T-helper 17 cell (primary cell): Measurements from ENCODE around the gene SPATA31D3. TPM values are rescaled to one million over a fixed set of nuclear protein-coding genes. Genes with fewer than 3 reads are reported as not detected.
"Not testable (repeated sequence)": the region's sequence is repeated elsewhere in the genome, so short reads cannot be mapped to it uniquely, and the experiment has no call there.

ENCODE experiments used
- ATAC-seq: fragments of 150-1000 bp; cut with Tn5 transposase; 2 replicates; pipeline ENCODE4 v1.10.0; 2021; ENCODE audit warnings: mild to moderate bottlenecking, moderate library complexity
- DNase-seq, 3 donors: peaks; one replicate each; pipeline versions ENCODE4 v3.0.0 to v3.0.0-alpha.2; 2020 to 2021
- H3K9me3 ChIP-seq: one replicate; pipeline ENCODE4 v1.7.0; 2013; ENCODE audit warnings: low read length, mild to moderate bottlenecking; ENCODE audit not compliant: control insufficient read depth, poor library complexity, severe bottlenecking
- H3K27ac Mint-ChIP-seq: one replicate; pipeline ENCODE4 v1.8.0; 2022; ENCODE audit warnings: mild to moderate bottlenecking, moderate library complexity, mixed read lengths
- H3K27me3 Mint-ChIP-seq: one replicate; pipeline ENCODE4 v1.8.0; 2022; ENCODE audit warnings: mixed read lengths
- H3K36me3 Mint-ChIP-seq: one replicate; pipeline ENCODE4 v1.8.0; 2022; ENCODE audit warnings: low read depth, mixed read lengths
- H3K4me1 Mint-ChIP-seq: one replicate; pipeline ENCODE4 v1.8.0; 2022; ENCODE audit warnings: mild to moderate bottlenecking, mixed read lengths
- H3K4me3 Mint-ChIP-seq: one replicate; pipeline ENCODE4 v1.8.0; 2022; ENCODE audit warnings: mild to moderate bottlenecking, moderate library complexity, mixed read lengths
- total RNA-seq, 4 donors: library from RNA in 2 of 4; stranded (reverse) in 2 of 4; gene quantifications; one replicate each; pipeline ENCODE4 v1.2.3 and lab custom pipeline; 2022 to 2026

The SPATA31D3 gene
- total RNA-seq, 2 donors from 2014 or later = not detected

DNA sequence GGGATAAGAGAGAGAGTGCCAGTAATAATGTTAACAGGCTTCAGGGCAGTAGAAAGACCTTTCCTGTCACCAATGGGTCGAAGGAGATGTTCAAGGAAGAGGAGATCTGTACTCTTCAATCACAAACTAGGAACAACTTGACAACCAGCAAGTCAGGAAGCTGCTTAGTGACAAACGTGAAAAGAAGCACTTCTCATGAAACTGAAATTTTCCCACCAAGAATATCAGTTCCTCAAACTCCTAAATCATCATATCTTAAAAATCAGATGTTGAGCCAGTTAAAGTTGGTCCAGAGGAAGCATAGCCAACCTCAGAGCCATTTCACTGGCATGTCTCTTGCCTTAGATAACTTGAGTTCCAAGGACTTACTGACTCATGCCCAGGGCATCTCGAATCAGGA, 5.3 kb downstream of the SPATA31D3 start:
- H3K4me3 Mint-ChIP-seq, H3K27me3 Mint-ChIP-seq, H3K36me3 Mint-ChIP-seq, DNase-seq, H3K27ac Mint-ChIP-seq, ATAC-seq, H3K9me3 ChIP-seq, H3K4me1 Mint-ChIP-seq: not testable (repeated sequence)

DNA sequence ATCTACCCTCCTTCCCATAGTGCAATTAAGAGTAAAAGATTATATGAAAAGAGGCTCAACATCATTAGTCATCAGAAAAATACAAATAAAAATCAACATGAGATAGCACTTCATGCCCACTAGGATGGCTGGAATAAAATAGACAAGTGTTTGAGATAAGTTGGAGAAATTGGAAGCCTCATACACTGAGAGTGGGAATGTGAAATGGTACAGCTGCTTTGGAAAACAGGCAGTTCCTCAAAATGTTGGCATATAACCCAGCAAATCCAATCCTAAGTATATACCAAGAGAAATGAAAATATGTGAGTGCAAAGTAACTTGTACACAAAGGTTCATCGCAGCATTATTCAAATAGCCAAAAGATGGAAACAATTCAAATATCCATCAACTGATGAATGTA, 9.8 kb downstream of the SPATA31D3 start:
- Mint-ChIP-seq H3K4me3 (no peak overlapping the region), H3K27ac (no peak overlapping the region), H3K27me3 (no peaks in the 10 kb centered on the region), H3K36me3 (no peaks in the 10 kb centered on the region), H3K4me1 (no peaks in the 10 kb centered on the region)
- DNase-seq (no peak), ATAC-seq (no peak)
- no peaks in the 10 kb centered on the region for H3K9me3 ChIP-seq

DNA sequence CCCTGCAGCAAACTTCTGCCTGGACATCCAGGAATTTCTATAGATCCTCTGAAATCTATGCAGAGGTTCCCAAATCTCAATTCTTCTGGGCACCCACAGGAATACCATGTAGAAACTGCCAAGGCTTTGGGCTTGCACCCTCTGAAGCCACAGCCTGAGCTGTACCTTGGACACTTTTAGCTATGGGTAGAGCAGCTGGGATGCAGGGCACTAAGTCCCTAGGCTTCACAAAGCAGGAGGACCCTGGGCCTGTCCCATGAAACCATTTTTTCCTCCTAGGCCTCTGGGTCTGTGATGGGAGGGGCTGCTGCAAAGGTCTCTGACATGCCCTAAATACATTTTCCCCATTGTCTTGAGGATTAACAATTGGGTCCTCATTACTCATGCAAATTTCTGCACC, 12.3 kb downstream of the SPATA31D3 start:
- Mint-ChIP-seq H3K27me3 (no peaks in the 10 kb centered on the region), H3K4me3 (no peak overlapping the region), H3K36me3 (no peaks in the 10 kb centered on the region), H3K4me1 (no peaks in the 10 kb centered on the region), H3K27ac (no peak overlapping the region)
- H3K9me3 ChIP-seq = no peaks in the 10 kb centered on the region
- DNase-seq = no peak
- ATAC-seq = no peak

DNA sequence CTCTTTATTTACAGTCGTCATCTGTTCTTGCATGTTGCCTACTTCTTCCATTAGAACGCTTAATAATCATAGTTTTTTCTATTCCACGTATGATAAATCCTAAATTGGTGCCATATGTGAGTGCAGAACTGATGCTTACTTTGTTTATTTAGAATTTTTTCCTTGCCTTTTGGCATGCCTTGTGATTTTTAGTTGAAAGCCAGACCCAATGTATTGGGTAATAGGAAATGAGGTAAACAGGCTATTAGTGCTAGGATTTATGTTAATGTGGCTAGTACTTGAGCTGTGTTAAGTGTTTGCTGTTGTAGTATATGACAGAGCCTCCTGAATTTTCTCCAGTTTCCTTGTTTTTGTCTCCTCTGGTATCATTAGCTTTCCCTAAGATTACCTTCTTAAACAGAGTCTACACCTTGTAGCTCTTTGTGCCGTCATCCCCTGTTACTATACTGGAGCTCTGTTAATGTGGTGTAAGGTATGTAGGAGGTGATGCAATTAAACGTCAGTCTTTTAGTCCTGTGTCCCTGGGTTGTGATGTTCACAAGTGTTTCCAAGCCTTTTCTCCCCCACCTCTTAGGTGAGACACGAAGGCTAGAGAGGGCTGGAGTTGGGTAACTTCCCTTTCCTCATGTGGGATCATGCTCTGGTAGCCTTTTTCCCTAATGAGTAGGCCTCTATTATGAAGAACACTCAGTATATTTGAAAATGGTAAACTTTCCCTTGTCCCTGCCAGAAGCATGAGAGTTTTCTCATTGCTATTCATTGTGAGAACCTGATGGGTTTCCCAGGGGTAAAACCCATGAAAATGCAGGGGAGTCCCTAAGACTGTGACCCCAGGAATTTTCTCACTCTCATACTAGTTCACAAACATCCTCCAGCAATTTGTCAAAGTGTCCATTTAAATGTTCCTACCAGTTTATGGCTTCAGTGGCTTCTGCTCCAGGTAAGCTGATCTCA, 21.2 kb downstream of the SPATA31D3 start:
- no peak for DNase-seq
- H3K9me3 ChIP-seq = peaks cover 5% of the 10 kb centered on the region
- no peaks in the 10 kb centered on the region for H3K36me3 Mint-ChIP-seq
- no peak for ATAC-seq
- H3K4me3 Mint-ChIP-seq = no peak overlapping the region
- H3K27me3 Mint-ChIP-seq = no peaks in the 10 kb centered on the region
- H3K27ac Mint-ChIP-seq = no peak overlapping the region
- no peaks in the 10 kb centered on the region for H3K4me1 Mint-ChIP-seq

DNA sequence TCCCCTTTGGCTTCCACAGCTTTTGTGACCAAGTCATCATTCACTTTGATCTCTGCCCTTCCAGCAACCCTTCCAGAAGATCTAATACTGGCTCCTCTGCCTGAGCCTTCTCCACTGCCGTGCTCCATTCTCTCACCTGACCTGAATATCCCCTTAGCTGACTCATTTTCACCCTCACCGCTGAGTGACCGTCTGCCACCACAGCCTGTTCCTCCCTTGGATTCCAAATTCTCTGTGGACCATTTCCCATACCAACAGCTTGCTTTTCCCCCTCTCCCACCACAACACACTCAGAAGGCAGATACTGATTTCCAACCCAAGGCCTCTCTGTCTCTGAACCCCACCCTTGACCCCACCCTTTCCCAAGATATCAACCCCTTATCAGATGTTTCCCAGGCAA, 24.7 kb downstream of the SPATA31D3 start:
- no peaks in the 10 kb centered on the region for H3K36me3 Mint-ChIP-seq
- peaks cover 5% of the 10 kb centered on the region for H3K9me3 ChIP-seq
- DNase-seq (no peak), ATAC-seq (no peak)
- H3K4me3 Mint-ChIP-seq = no peak overlapping the region
- no peak overlapping the region for H3K27ac Mint-ChIP-seq
- no peaks in the 10 kb centered on the region for H3K27me3 Mint-ChIP-seq
- H3K4me1 Mint-ChIP-seq = no peaks in the 10 kb centered on the region

DNA sequence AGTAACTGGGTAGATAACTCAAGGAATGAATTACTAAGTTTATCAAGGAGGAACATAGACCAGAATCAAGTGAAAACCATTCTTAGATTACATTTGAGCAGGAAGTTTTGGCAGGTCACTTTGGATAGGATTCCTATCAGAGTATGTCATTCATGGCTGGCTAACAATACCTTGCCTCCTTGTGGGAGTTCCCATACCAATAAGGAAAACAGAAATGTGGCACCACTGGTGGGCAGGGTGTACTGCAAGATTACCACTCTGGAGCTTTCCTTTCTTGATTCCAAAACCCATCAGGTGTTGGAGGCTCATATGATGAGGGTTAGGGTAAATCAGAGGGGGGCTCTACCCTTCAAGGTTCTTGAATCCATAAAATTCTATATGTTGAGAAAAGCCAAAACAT, 26.7 kb downstream of the SPATA31D3 start:
- Mint-ChIP-seq H3K36me3 (no peaks in the 10 kb centered on the region), H3K4me1 (no peaks in the 10 kb centered on the region), H3K27me3 (no peaks in the 10 kb centered on the region), H3K4me3 (no peak overlapping the region), H3K27ac (no peak overlapping the region)
- ATAC-seq (no peak), DNase-seq (no peak)
- H3K9me3 ChIP-seq = no peaks in the 10 kb centered on the region

DNA sequence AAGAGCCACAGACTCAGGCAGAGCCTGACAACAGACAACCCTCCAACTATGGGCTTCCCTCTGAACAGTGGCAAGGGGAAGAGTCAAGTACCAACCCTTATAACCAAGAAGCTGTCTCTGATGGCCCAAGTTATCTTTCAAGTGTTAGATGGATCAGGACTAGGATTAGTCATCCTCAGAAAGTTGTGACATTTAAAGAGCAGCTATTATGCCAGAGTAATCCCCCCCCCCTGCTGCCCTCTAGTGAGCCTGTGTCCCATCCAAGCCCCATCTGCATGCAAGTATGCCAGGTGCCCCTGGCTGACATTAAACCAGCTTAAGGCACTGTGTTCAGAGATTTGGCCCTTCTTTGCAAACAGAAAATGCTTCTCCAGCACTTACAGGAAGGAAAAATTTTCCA, 28.4 kb downstream of the SPATA31D3 start:
- Mint-ChIP-seq H3K4me3 (no peak overlapping the region), H3K4me1 (no peaks in the 10 kb centered on the region), H3K27me3 (no peaks in the 10 kb centered on the region), H3K27ac (no peak overlapping the region), H3K36me3 (no peaks in the 10 kb centered on the region)
- DNase-seq (no peak), ATAC-seq (no peak)
- no peaks in the 10 kb centered on the region for H3K9me3 ChIP-seq

GRCh38 chr9:81974764-81975163, 31.5 kb downstream of the SPATA31D3 start:
- ATAC-seq (no peak), DNase-seq (no peak)
- Mint-ChIP-seq H3K36me3 (no peaks in the 10 kb centered on the region), H3K4me1 (no peaks in the 10 kb centered on the region), H3K27me3 (no peaks in the 10 kb centered on the region), H3K27ac (no peak overlapping the region), H3K4me3 (no peak overlapping the region)
- no peaks in the 10 kb centered on the region for H3K9me3 ChIP-seq

DNA sequence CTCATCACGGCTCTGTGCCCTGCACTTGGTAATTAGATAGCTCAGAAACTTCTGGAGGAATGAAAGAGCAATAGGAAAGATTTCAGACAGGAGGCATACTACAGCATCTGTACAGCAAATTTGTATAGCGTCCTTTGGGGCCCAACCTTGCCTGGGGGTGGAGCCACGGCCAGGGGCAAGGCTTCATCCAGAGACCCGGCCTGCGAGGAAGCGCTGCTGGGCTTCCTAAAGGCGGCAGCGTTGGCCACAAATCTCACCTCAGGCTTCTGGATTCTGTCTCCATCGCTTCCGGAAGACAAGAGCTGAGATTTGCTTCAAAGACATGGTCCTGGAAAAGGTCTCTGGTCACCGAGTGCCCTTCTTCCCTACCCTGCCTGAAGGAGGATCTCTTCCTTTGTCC, 33.1 kb downstream of the SPATA31D3 start:
- H3K36me3 Mint-ChIP-seq = no peaks in the 10 kb centered on the region
- H3K27me3 Mint-ChIP-seq = no peaks in the 10 kb centered on the region
- H3K4me3 Mint-ChIP-seq = no peak overlapping the region
- ATAC-seq (no peak), DNase-seq (no peak)
- H3K27ac Mint-ChIP-seq = no peak overlapping the region
- no peaks in the 10 kb centered on the region for H3K9me3 ChIP-seq
- no peaks in the 10 kb centered on the region for H3K4me1 Mint-ChIP-seq

DNA sequence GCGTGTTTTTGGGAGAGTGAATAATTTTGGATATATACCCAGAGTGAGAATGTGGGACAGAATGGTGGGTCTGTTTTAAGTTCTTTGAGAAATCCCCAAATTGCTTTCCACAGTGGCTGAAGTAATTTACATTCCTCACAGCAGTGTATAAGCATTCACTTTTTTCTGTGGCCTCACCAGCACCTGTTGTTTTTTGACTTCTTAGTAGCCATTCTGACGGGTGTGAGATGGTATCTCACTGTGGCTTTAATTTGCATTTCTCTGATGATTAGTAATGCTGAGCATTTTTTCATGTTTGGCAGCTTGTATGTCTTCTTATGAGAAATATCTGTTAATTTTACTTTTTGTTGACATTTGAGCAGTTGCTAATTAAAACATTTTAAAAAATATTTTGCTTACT, 35.9 kb downstream of the SPATA31D3 start:
- H3K4me3 Mint-ChIP-seq = no peak overlapping the region
- ATAC-seq = no peak
- H3K9me3 ChIP-seq = no peaks in the 10 kb centered on the region
- H3K27ac Mint-ChIP-seq = no peak overlapping the region
- DNase-seq = no peak
- no peaks in the 10 kb centered on the region for H3K27me3 Mint-ChIP-seq
- no peaks in the 10 kb centered on the region for H3K4me1 Mint-ChIP-seq
- no peaks in the 10 kb centered on the region for H3K36me3 Mint-ChIP-seq

DNA sequence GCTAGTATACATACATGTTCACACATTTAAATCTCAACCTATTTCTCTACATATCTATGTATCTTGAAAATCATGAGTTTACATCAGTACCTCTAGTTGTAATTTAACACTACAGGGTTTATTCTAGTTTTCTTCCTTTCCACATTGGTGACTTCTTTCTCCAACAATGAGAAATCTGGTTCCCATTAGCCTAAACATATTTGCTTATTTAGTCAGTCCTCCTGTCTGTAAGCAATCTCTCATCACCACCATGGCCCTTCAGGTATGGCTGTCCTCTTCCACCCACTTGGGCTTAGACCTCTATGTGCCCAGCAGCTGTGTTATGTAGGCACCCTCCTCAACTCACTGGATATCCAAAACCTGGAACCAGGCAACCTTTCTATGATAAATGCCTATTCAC, 37.3 kb downstream of the SPATA31D3 start:
- DNase-seq = no peak
- ATAC-seq = no peak
- Mint-ChIP-seq H3K4me3 (no peak overlapping the region), H3K27me3 (no peaks in the 10 kb centered on the region), H3K36me3 (no peaks in the 10 kb centered on the region), H3K27ac (no peak overlapping the region), H3K4me1 (no peaks in the 10 kb centered on the region)
- no peaks in the 10 kb centered on the region for H3K9me3 ChIP-seq

GRCh38 chr9:81981883-81982282, 38.6 kb downstream of the SPATA31D3 start:
- DNase-seq (no peak), ATAC-seq (no peak)
- H3K36me3 Mint-ChIP-seq = no peaks in the 10 kb centered on the region
- H3K4me3 Mint-ChIP-seq = no peak overlapping the region
- H3K27me3 Mint-ChIP-seq = no peaks in the 10 kb centered on the region
- no peak overlapping the region for H3K27ac Mint-ChIP-seq
- no peaks in the 10 kb centered on the region for H3K4me1 Mint-ChIP-seq
- no peaks in the 10 kb centered on the region for H3K9me3 ChIP-seq

DNA sequence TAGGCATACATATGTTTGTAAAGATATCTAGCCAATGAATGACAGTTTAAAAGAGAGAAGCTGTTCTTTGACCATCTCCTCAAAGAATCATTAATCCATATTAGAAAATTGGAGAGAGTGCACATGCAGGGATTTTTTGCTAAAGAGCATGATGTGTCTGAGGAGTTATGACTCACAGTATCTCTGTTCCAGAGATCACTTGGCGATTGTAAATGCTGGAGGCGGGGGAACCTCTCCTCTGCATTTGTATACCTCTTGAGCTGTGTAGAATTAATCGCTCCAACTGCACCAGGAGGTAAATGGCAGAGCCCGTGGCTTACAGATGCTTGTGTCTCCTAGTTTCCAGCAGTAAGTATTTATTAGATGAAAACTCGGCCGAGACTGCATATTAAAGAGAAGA, 41.6 kb downstream of the SPATA31D3 start:
- H3K9me3 ChIP-seq = no peaks in the 10 kb centered on the region
- Mint-ChIP-seq H3K36me3 (no peaks in the 10 kb centered on the region), H3K27ac (no peak overlapping the region), H3K27me3 (no peaks in the 10 kb centered on the region), H3K4me3 (no peak overlapping the region), H3K4me1 (no peaks in the 10 kb centered on the region)
- DNase-seq (no peak), ATAC-seq (no peak)

GRCh38 chr9:81986051-81986450, 42.8 kb downstream of the SPATA31D3 start:
- no peaks in the 10 kb centered on the region for H3K4me1 Mint-ChIP-seq
- no peak overlapping the region for H3K4me3 Mint-ChIP-seq
- ATAC-seq (no peak), DNase-seq (no peak)
- no peaks in the 10 kb centered on the region for H3K9me3 ChIP-seq
- no peak overlapping the region for H3K27ac Mint-ChIP-seq
- no peaks in the 10 kb centered on the region for H3K36me3 Mint-ChIP-seq
- H3K27me3 Mint-ChIP-seq = no peaks in the 10 kb centered on the region
